Measurements from ENCODE around the gene TMEM62. TPM values are rescaled to one million over a fixed set of nuclear protein-coding genes. Genes with fewer than 3 reads are reported as not detected.

Gene TMEM62
- total RNA-seq, 1 donor from 2014 or later: 12.2 TPM

DNA sequence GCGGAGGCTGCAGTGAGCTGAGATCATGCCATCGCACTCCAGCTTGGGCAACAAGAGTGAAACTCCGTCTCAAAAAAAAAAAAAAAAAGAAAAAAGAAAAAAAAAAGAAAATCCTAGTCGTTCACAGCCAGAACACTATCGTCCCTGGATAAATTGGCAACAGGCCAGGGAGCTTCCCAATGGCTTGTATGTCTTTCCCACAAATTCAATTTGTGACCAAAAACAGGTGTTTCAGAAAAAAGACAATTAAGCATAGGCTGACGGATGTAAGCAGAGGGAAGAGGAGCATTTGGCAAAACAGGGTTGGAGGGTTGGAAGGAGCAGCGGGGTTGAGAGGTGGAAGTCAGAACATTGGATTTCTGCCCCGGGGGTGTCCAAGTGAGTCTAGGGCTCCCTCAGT, 78.9 kb downstream of the TMEM62 start:
- no peak for DNase-seq
- no peak overlapping the region for H3K4me3 ChIP-seq
- intact Hi-C loops (cut with micrococcal nuclease): no loop called here
- H3K27ac ChIP-seq (replicated peaks): no peak overlapping the region
- peaks cover 39% of the 10 kb centered on the region for H3K27me3 ChIP-seq (ENCODE audit: low read depth)
- no peaks in the 10 kb centered on the region for H3K36me3 ChIP-seq
- no peaks in the 10 kb centered on the region for H3K9me3 ChIP-seq (replicated peaks)
- TF ChIP-seq, protein P1, sequence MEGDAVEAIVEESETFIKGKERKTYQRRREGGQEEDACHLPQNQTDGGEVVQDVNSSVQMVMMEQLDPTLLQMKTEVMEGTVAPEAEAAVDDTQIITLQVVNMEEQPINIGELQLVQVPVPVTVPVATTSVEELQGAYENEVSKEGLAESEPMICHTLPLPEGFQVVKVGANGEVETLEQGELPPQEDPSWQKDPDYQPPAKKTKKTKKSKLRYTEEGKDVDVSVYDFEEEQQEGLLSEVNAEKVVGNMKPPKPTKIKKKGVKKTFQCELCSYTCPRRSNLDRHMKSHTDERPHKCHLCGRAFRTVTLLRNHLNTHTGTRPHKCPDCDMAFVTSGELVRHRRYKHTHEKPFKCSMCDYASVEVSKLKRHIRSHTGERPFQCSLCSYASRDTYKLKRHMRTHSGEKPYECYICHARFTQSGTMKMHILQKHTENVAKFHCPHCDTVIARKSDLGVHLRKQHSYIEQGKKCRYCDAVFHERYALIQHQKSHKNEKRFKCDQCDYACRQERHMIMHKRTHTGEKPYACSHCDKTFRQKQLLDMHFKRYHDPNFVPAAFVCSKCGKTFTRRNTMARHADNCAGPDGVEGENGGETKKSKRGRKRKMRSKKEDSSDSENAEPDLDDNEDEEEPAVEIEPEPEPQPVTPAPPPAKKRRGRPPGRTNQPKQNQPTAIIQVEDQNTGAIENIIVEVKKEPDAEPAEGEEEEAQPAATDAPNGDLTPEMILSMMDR (IDR thresholded peaks at IDR 0.05; ENCODE audit: borderline replicate concordance): no peak
- H3K4me1 ChIP-seq: peaks cover 9% of the 10 kb centered on the region

DNA sequence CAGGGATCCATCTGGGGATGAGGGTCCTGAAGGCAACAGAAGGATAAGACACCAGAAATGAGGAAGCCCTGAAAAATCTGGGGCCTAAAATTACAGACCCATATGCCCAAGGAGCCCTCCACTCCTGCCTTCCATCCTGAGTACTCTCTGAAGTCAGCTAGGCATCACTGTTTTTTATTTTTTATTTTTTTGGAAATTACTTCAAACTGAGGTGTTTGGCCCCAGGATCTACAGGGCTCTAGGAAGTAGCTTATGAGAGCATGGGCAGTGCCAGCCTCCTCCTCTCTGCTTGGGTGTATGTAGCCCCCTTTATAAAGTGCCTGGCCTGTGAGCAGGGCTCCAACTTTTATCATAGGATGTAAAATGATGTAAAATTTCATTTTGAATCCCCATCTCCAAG, 79.6 kb downstream of the TMEM62 start:
- intact Hi-C loops (cut with micrococcal nuclease): no loop called here
- no peak for DNase-seq
- TF ChIP-seq, protein P1 (IDR thresholded peaks at IDR 0.05; ENCODE audit: borderline replicate concordance): no peak
- no peak overlapping the region for H3K4me3 ChIP-seq
- H3K9me3 ChIP-seq (replicated peaks): no peaks in the 10 kb centered on the region
- H3K27ac ChIP-seq (replicated peaks): no peak overlapping the region
- peaks cover 36% of the 10 kb centered on the region for H3K27me3 ChIP-seq (ENCODE audit: low read depth)
- peaks cover 9% of the 10 kb centered on the region for H3K4me1 ChIP-seq
- H3K36me3 ChIP-seq: no peaks in the 10 kb centered on the region

DNA sequence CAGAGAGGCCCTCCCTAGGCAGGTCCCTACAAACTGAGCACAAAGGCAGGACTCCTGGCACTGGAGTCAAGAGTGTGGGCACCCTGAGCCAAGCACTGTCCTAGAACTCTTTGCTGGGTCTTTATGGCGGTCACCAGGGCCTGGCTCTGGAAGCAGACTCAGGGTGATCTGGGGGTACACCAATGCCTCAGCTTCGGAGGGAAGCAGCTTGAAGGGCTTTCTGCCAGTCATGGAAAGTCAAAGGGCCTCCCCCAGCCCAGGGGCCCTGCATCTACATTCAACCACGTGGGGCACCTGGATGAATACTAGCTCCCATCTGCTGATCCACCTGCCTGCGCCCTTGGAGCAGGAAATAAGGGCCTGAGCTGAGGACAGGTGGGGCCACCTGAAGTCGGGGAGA, 80.1 kb downstream of the TMEM62 start:
- Histone ChIP-seq H3K27me3 (ENCODE audit: low read depth) (peaks cover 31% of the 10 kb centered on the region), H3K4me3 (no peak overlapping the region), H3K4me1 (peaks cover 9% of the 10 kb centered on the region), H3K36me3 (no peaks in the 10 kb centered on the region), H3K27ac (replicated peaks) (no peak overlapping the region), H3K9me3 (replicated peaks) (no peaks in the 10 kb centered on the region)
- intact Hi-C loops (cut with micrococcal nuclease): no loop called here
- DNase-seq: no peak
- TF ChIP-seq, protein P1 (IDR thresholded peaks at IDR 0.05; ENCODE audit: borderline replicate concordance): no peak

DNA sequence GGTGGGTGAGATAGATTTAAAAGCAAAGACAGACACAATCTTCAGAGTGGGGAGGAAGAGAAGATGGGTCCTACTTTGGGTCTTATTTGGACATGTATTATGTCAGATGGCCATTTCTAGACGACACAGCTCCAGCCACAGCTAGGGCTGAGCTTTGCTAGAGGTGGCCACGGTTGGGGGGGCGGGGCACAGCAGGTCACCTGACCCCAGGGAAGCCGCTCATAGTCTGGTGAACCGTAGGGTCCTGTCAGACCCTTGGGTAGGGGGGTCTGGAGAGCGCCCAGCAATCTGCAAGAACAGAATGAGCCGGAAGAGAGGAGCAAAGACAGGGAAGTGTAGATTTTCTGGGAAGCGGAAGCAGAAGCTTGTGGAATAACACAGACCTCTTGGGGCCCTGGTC, 80.8 kb downstream of the TMEM62 start:
- H3K4me3 ChIP-seq: no peak overlapping the region
- H3K27me3 ChIP-seq (ENCODE audit: low read depth): peaks cover 24% of the 10 kb centered on the region
- H3K9me3 ChIP-seq (replicated peaks): no peaks in the 10 kb centered on the region
- TF ChIP-seq, protein P1 (IDR thresholded peaks at IDR 0.05; ENCODE audit: borderline replicate concordance): no peak
- H3K4me1 ChIP-seq: peaks cover 9% of the 10 kb centered on the region
- no peaks in the 10 kb centered on the region for H3K36me3 ChIP-seq
- no peak for DNase-seq
- no peak overlapping the region for H3K27ac ChIP-seq (replicated peaks)
- intact Hi-C loops (cut with micrococcal nuclease): no loop called here

DNA sequence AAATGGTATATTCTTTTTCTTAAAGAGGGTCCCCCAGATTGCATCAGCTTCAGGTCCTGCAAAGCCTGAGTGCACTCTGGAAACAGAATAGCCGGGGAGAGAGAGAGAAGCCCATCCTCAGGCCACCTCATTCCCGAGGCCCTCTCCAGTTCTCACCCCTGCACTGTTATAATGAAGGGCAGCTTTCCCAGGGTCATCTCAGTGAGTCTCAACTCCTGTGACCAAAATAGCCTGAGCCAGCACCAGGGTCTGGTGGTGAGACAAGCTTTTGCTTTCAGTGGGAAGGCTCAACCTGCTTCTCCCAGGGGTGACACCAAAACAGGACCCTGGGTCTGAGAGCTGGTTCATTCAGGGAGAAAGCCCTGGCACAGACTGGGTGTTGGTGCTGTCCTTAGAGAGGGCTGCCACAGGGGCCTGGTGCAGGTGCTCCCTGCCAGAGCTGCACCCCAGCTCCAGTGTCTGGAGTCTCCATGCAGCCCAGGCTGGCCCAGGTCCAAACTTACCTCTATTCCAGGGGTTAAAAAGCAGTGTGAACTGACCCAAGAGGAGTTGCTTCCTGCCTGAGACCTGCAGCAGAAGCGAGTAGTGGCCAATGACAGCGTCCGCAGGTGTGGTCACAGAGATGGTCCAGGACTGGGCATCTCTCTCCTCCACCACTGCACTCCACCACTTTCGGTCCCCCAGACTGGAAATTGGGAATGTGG, 81.4 kb downstream of the TMEM62 start:
- H3K36me3 ChIP-seq: no peaks in the 10 kb centered on the region
- TF ChIP-seq, protein P1 (IDR thresholded peaks at IDR 0.05; ENCODE audit: borderline replicate concordance): no peak
- DNase-seq: no peak
- H3K27ac ChIP-seq (replicated peaks): no peak overlapping the region
- no peaks in the 10 kb centered on the region for H3K9me3 ChIP-seq (replicated peaks)
- H3K4me1 ChIP-seq: peaks cover 9% of the 10 kb centered on the region
- no peak overlapping the region for H3K4me3 ChIP-seq
- H3K27me3 ChIP-seq (ENCODE audit: low read depth): peaks cover 18% of the 10 kb centered on the region
- intact Hi-C loops (cut with micrococcal nuclease): no loop called here

Measured in left ventricle myocardium inferior (tissue), 1 donor.